NCI-H2227 (cell line): ENCODE measurements around the gene ZNF160.
"Not testable (repeated sequence)": the region's sequence is repeated elsewhere in the genome, so short reads cannot be mapped to it uniquely, and the experiment has no call there.

Source experiments
- DNase-seq: peaks from one replicate; lab custom pipeline; 2025; ENCODE audit not compliant: unreplicated experiment; lab: John Stamatoyannopoulos, UW

ZNF160 gene

DNA sequence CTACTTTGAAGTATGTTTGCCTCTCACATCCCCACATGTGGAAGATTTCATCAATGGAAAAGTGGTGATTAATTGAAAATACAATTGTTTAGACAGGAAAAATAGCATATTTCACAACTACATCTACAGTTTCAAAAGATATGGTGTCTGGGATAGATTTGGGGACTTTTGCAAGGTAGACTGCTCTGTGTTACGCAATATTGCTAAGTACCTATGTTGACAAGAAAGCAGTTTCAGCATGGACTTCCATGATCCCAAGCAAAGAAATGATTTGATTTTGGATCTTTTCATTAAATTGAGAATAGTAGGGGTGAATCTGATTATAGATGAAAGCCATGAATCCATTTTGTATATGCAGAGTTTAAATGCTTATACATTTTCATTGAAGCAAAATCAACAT is 10.5 kb downstream of the ZNF160 start:
- DNase-seq = no peak

DNA sequence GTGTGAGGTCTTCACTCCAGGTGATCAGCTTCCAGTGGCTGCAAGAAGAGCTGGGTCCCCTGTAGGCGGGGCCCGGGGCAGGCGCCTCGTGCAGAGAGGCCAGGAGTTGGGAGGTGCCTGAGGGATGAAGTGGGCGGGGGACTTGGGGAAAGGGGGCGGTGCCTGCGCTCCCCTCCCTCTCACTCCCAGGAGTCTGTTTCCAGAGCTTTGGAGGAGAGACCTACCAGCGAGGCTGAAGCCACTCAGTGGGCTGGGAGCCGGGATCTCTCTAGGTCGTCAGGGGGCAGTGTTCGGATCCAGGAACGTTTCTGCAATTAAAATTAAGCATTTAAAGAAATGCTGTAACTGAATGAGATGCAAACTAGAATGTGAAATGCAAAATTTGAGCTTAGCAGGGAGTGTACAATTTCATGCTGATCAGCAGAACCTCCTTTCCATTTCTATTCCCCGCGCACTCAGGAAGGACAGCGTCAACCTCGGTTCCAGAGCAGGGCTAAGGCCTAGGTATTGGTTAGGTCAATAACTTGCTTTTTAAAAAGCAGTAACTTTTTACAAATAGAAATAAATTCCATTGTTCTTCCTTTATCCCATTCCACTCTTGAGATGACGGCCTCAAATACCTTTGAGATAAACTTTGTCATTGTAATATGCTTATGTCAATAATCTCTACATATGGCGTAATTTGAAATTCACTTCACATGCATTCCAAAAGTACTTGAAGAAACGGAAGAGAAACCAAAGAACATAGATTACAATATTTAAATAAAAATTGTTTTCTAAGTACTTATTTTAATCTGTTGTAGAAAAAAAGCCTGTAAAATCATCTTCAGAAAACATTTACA is 11.6 kb downstream of the ZNF160 start:
- no peak for DNase-seq

GRCh38 chr19:53088091-53088490 is 15.1 kb downstream of the ZNF160 start:
- DNase-seq = no peak

DNA sequence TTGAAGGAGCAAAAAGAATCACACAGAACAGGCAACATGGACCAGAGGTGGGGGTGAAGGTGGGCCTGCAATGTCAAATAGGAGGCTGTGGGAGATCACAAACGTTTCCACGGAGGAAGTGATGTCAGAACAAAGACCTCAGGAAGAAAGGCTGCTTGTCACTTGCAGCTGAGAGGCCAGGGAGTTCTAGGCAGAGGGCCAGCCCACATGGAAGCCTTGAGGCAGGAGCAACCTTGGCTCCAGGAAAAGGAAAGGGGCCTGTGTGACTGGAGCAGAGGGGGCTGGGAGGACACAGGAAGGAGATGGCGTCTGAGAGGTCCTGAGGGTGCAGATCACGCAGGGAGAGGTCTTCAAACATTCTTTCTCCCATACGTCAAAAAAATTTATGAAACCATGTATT is 16.3 kb downstream of the ZNF160 start:
- no peak for DNase-seq

DNA sequence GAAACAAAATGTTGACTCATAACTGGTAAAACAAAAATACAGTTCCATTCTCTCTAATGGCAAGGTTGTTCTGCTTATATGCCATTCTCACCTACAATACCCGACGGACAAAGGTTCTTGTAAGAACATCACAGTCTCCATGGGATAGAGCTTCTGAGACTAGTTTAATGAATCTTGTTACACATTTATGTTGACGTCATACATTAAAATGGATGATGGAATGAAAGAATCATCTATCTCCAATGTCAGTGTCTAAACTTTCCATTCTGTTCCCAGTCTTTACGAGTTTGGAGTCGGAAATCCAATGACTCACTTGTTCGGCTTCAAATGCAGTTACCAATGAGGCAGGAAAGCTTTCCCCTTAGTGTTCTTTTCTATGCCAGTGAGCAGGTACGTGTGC is 17.7 kb downstream of the ZNF160 start:
- DNase-seq = no peak

- DNase-seq = no peak
Measured at GRCh38 chr19:53082929-53083328, 20.3 kb downstream of the ZNF160 start.

GRCh38 chr19:53079313-53079924 is 23.8 kb downstream of the ZNF160 start:
- DNase-seq = no peak

GRCh38 chr19:53078668-53079067 is 24.6 kb downstream of the ZNF160 start:
- no peak for DNase-seq

- peak; percentile 28 for DNase-seq
Measured at GRCh38 chr19:53076984-53077383, 26.2 kb downstream of the ZNF160 start.

- no peak for DNase-seq
Measured at GRCh38 chr19:53068834-53069233, 34.4 kb downstream of the ZNF160 start.

DNA sequence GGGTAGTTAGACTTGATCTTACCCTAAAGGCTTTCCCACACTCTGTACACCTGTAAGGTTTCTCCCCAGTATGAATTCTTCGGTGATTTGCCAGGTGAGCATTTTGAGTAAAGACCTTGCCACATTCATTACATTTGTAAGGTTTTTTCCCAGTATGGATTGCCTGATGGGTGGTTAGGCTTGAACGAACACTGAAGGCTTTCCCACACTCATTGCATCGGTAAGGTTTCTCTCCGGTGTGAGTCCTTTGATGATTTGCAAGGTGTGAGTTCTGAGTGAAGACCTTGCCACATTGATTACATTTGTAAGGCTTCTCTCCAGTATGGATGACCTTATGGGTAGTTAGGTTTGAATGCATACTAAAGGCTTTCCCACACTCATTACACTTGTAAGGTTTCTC is 35.0 kb downstream of the ZNF160 start:
- no peak for DNase-seq

- DNase-seq = peak; percentile 89
Measured at GRCh38 chr19:53057904-53058580, 45.2 kb downstream of the ZNF160 start.

DNA sequence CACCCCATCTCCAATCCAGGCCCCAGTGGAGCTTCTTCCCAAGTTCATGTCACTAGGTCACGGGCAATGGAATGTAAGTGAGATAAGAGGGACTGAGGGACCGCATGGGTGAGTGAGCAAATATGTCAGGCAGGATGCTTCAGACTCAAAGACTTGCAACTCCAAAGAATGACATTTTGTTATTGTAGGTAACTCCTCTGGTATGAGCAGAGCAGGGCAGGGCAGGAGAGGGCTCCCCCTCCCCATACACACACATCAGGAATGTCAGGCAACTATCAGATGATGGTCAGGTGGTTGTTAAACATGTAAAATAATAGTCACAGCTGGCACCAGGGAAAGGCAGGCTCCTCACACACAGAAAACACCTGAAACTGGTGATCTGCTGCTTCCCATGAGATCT is 48.1 kb downstream of the ZNF160 start:
- DNase-seq = no peak

GRCh38 chr19:53047379-53047778 is 55.8 kb downstream of the ZNF160 start:
- DNase-seq = no peak

GRCh38 chr19:53045536-53045935 is 57.7 kb downstream of the ZNF160 start:
- no peak for DNase-seq

DNA sequence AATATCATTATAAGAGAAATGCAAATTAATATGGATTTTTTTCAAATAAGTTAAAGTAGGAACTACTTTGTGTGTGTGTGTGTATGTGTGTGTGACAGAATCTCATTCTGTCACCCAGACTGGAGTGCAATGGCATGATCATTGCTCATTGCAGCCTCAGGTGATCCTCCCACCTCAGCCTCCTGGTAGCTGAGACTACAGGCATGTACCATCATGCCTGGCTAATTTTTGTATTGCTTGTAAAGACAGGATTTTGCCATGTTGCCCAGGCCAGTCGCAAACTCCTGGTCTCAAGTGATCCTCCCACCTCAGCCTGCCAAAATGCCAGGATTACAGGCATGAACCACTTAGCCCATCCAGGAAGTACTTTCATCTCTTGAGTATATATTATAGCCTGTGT is 61.9 kb downstream of the ZNF160 start:
- no peak for DNase-seq

- DNase-seq = peak; percentile 88
Measured at GRCh38 chr19:53037101-53038097, 65.8 kb downstream of the ZNF160 start.

- no peak for DNase-seq
Measured at GRCh38 chr19:53034948-53035675, 68.1 kb downstream of the ZNF160 start.

DNA sequence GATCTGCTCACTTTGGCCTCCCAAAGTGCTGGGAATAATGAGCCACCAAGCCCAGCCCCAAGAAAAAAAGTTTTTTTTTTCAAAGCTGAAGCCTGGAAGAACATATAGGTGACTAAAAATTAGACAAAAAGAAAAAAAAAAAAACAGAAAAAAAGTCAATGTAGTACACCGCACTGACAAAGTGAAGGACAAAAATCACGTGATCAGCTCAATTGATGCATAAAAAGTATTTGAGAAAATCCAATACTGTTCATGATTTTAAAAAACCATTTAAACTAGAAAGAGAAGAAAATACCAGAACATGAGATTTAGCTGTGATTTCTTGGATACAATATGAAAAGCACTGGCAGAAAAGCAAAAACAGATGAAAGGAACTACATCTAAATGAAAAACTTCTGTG is 69.2 kb downstream of the ZNF160 start:
- DNase-seq = no peak

DNA sequence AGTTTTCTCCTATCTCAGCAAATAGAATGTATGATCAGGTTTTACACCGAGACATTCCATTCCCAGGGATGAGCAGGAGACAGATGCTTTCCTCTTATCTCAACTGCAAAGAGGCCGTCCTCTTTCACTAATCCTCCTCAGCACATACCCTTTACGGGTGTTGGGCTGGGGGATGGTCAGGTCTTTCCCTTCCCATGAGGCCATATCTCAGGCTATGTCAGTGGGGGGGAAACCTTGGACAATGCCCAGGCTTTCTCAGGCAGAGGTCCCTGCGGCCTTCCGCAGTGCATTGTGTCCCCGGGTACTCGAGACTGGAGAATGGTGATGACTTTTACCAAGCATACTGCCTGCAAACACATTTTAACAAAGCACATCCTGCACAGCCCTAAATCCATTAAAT is 74.9 kb downstream of the ZNF160 start:
- DNase-seq = not testable (repeated sequence)
